Activated CD8-positive, alpha-beta memory T cell treated with anti-CD3 and anti-CD28 coated beads for 36 hours (primary cell): ENCODE measurements around the gene BCL2L13. TPM values are rescaled to one million over a fixed set of nuclear protein-coding genes. Genes with fewer than 3 reads are reported as not detected.
"Not testable (repeated sequence)": the region's sequence is repeated elsewhere in the genome, so short reads cannot be mapped to it uniquely, and the experiment has no call there.

Experiments used
- CTCF ChIA-PET: fragments of 350-600 bp; sonication (Branson Sonifier 250); formaldehyde crosslinking; loops from one replicate; lab custom pipeline; 2021; ENCODE audit warnings: antibody characterized with exemption; lab: Charles Lee
- POLR2A ChIA-PET: fragments of 350-600 bp; sonication (Branson Sonifier 250); formaldehyde crosslinking; loops from one replicate; lab custom pipeline; 2021; ENCODE audit warnings: antibody characterized with exemption; lab: Charles Lee
- total RNA-seq, 2 experiments: library from RNA; stranded (reverse); gene quantifications; one replicate each; pipeline ENCODE4 v1.2.3, GENCODE V29; 2021

The BCL2L13 gene
- total RNA-seq, 2 experiments from 2014 or later: 37.9 to 38.7 TPM

- ChIA-PET POLR2A (interaction anchor here (1.1 kb wide), 1 partner anchor 35 kb away, joined by 3 read pairs; no protein-coding TSS in a partner anchor), CTCF (interaction anchor here (0.8 kb wide), 1 partner anchor 10 kb away, joined by 3 read pairs; no protein-coding TSS in a partner anchor)
Measured at GRCh38 chr22:17674152-17674551, 35.6 kb downstream of the BCL2L13 start.

GRCh38 chr22:17675584-17675983 lies 37.0 kb downstream of the BCL2L13 start:
- POLR2A ChIA-PET: no interaction called here
- CTCF ChIA-PET: no interaction called here

GRCh38 chr22:17678817-17679385 lies 40.3 kb downstream of the BCL2L13 start:
- POLR2A ChIA-PET: interaction anchor here (0.6 kb wide), 1 partner anchor 9 kb away, joined by 3 read pairs; no protein-coding TSS in a partner anchor
- CTCF ChIA-PET: interaction anchor here (0.5 kb wide), 1 partner anchor 271 kb away, joined by 3 read pairs; no protein-coding TSS in a partner anchor

GRCh38 chr22:17684245-17684644 lies 45.7 kb downstream of the BCL2L13 start:
- ChIA-PET CTCF (no interaction called here), POLR2A (no interaction called here)

- ChIA-PET POLR2A (no interaction called here), CTCF (no interaction called here)
Measured at GRCh38 chr22:17692841-17693240, 54.3 kb downstream of the BCL2L13 start.

GRCh38 chr22:17694193-17694592 lies 55.6 kb downstream of the BCL2L13 start:
- CTCF ChIA-PET: no interaction called here
- POLR2A ChIA-PET: no interaction called here

- ChIA-PET POLR2A (no interaction called here), CTCF (no interaction called here)
Measured at GRCh38 chr22:17694752-17695151, 56.2 kb downstream of the BCL2L13 start.

GRCh38 chr22:17695986-17696385 lies 57.4 kb downstream of the BCL2L13 start:
- ChIA-PET POLR2A (no interaction called here), CTCF (interaction anchor here (0.7 to 1.4 kb wide), 2 partner anchors 65 to 525 kb away, joined by 3 to 4 read pairs; no protein-coding TSS in a partner anchor)

GRCh38 chr22:17697196-17697595 lies 58.6 kb downstream of the BCL2L13 start:
- POLR2A ChIA-PET: not testable (repeated sequence)
- CTCF ChIA-PET: interaction anchor here (1.4 kb wide), 1 partner anchor 526 kb away, joined by 4 read pairs; no protein-coding TSS in a partner anchor

GRCh38 chr22:17698276-17698675 lies 59.7 kb downstream of the BCL2L13 start:
- POLR2A ChIA-PET: interaction anchor here (0.6 kb wide), 1 partner anchor 10 kb away, joined by 3 read pairs; no protein-coding TSS in a partner anchor
- CTCF ChIA-PET: not testable (repeated sequence)

GRCh38 chr22:17698948-17699347 lies 60.4 kb downstream of the BCL2L13 start:
- CTCF ChIA-PET: no interaction called here
- POLR2A ChIA-PET: interaction anchor here (0.6 kb wide), 1 partner anchor 9 kb away, joined by 3 read pairs; no protein-coding TSS in a partner anchor

- ChIA-PET POLR2A (no interaction called here), CTCF (no interaction called here)
Measured at GRCh38 chr22:17699696-17700340, 61.3 kb downstream of the BCL2L13 start.

GRCh38 chr22:17700778-17701177 lies 62.2 kb downstream of the BCL2L13 start:
- CTCF ChIA-PET: no interaction called here

GRCh38 chr22:17703811-17704210 lies 65.3 kb downstream of the BCL2L13 start:
- ChIA-PET POLR2A (no interaction called here), CTCF (interaction anchor here (0.7 kb wide), 1 partner anchor 14 kb away, joined by 5 read pairs; no protein-coding TSS in a partner anchor)

More at GRCh38 chr22:17700778-17701177, 62.2 kb downstream of the BCL2L13 start:
- POLR2A ChIA-PET: no interaction called here

GRCh38 chr22:17705546-17705945 lies 67.0 kb downstream of the BCL2L13 start:
- POLR2A ChIA-PET: no interaction called here
- CTCF ChIA-PET: no interaction called here

GRCh38 chr22:17705951-17706900 lies 67.7 kb downstream of the BCL2L13 start:
- ChIA-PET POLR2A (interaction anchor here (0.5 to 0.7 kb wide), 3 partner anchors 35 to 429 kb away, joined by 3 to 8 read pairs (median 4); no protein-coding TSS in a partner anchor), CTCF (no interaction called here)

- ChIA-PET CTCF (no interaction called here), POLR2A (interaction anchor here (0.7 kb wide), 2 partner anchors 325 to 428 kb away, joined by 4 to 8 read pairs; no protein-coding TSS in a partner anchor)
Measured at GRCh38 chr22:17706947-17707346, 68.4 kb downstream of the BCL2L13 start.

- CTCF ChIA-PET: interaction anchor here (0.6 kb wide), 1 partner anchor 24 kb away, joined by 4 read pairs; no protein-coding TSS in a partner anchor
- POLR2A ChIA-PET: no interaction called here
Measured at GRCh38 chr22:17707526-17707925, 69.0 kb downstream of the BCL2L13 start.

GRCh38 chr22:17710023-17710422 lies 71.5 kb downstream of the BCL2L13 start:
- ChIA-PET POLR2A (no interaction called here), CTCF (interaction anchor here (0.6 to 0.7 kb wide), 2 partner anchors 33 to 45 kb away, joined by 3 read pairs; no protein-coding TSS in a partner anchor)
